GM21576 (cell line): ENCODE measurements around the gene PACS2.
A peak's percentile ranks its signal among the peaks of the same experiment; 100 is the strongest.

Source experiments
- ATAC-seq: cut with Tn5 transposase; IDR thresholded peaks from one replicate; pipeline ENCODE4 v1.9.1; 2021; ENCODE audit warnings: mild to moderate bottlenecking, moderate library complexity; ENCODE audit not compliant: unreplicated experiment

The PACS2 gene

DNA sequence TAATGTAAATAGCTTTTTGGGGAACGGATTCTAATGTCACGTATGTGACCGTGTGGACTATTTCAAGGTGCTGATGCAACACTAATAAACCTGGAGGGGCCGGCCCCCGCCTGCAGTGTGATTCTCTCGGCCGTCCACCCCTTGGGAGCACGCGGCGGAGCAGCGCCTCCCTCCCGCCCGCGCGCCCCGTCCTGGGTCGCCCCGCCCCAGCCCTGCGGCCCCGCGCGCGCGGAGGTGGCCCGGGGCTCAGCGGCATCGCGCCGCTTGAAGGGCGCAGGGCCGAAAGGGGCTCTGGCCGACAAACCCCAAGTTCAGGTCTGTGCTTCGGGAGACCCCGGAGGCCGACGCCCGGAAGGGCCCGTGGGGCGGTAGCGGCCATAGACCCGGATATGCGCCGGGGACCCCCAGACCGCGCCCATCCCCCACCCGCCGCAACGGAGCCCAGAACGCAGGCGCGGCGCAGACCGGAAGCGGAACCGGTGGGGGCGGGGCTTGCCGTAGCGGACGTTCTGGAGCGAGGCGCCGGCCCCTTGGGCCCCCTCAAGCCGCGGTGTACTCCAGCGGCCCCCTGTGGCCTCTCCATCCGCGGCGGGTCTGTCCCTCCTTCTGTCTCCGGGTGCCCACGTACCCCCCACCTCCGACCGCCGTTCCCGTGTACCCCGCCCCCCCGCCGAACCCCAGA, 83.6 kb downstream of the PACS2 start, which contains the start of gene TEX22:
TSS of gene TEX22 (plus strand) at position 495 of the 682 bp plus-strand sequence. CDS start 803 bp downstream, outside the sequence.
- peak; percentile 68 for ATAC-seq

DNA sequence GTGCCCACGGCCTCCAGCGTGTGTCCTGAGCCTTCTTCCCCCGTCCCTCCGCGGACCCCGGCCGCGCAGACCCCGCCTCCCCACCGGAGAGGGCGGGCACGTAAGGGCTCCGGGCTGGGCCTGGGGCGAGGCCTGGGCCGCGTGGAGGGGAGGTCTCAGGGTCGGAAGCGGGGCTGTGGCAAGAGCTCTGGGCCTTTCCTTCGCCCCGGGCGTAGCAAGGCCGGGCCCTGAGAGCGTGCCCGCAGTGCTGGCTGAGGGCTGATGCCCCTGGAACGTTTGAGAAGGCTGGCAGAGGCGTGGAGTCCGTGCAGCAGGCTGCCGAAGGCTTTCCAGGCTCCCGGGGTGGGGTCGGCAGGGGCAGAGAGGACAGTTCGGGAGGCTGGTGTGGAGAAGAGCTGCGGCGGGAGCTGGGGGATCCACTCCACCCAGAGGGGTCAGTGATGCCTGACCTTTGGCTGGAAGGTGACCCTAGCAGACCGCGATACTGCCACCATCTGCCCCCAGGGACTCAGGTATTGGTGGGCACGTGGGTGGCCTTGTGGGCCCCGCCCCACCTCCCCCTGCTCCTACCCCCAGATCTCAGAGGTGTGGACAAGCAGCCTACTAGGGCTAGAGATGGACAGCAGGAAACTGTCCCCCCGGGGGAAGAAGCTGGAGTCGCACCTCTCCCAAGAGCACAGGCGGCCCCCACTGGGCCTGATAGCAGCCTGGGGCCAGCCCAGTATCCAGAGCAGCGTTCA, 84.3 kb downstream of the PACS2 start:
- peak; percentile 33 for ATAC-seq

DNA sequence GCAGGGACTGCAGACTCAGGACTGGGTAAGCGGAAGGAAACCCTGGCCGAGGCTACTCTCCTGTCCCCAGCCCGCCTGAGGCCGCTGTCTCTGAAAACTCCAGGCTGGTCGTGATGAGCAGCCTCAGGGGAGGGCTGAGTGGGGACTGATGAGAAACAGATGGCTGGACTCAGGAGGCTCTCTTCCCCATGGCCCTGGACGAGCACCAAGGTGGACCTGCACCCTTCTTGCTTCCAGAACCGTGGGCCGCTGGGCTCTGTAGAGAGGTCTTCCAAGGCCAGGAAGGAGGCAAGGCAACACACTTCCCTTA, 84.9 kb downstream of the PACS2 start:
- no peak for ATAC-seq

- ATAC-seq, result no peak
Measured at GRCh38 chr14:105400016-105400415, 85.5 kb downstream of the PACS2 start.

DNA sequence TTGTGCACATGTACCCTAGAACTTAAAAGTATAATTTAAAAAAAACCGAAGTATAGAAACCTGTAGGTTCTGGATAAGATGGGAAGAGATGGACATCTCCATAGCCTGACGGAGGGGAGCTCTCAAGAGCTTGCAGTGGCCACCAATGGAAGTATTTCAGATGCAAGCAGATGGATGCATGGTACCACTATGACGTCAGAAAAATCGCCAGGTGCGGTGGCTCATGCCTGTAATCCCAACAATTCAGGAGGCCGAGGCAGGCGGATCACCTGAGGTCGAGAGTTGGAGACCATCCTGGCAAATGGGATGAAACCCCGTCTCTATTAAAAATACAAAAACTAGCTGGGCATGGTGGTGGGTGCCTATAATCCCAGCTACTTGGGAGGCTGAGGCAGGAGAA, 87.2 kb downstream of the PACS2 start:
- no peak for ATAC-seq

DNA sequence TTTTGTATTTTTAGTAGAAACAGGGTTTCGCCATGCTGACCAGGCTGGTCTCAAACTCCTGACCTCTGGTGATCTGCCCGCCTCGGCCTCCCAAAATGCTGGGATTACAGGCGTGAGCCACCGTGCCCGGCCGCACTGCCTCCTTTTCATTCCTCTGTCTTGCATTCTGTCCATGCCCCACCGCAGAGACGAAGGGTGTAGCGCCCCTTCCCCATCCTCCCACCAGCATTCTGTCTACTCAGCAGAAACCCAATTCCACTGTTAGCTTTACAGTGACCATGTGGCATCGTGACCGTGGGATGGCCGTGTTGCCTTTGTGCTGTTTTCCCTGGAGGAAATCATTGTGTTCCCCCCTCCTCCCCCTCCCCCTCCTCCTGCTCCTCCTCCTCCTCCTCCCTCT, 94.0 kb downstream of the PACS2 start:
- no peak for ATAC-seq

- no peak for ATAC-seq
Measured at GRCh38 chr14:105409364-105409763, 94.8 kb downstream of the PACS2 start.

- no peak for ATAC-seq
Measured at GRCh38 chr14:105410642-105411016, 96.1 kb downstream of the PACS2 start.

GRCh38 chr14:105411017-105411941, 96.7 kb downstream of the PACS2 start:
- no peak for ATAC-seq

GRCh38 chr14:105411985-105412770, 97.6 kb downstream of the PACS2 start:
- no peak for ATAC-seq

- ATAC-seq, result no peak
Measured at GRCh38 chr14:105412771-105413543, 98.4 kb downstream of the PACS2 start.

DNA sequence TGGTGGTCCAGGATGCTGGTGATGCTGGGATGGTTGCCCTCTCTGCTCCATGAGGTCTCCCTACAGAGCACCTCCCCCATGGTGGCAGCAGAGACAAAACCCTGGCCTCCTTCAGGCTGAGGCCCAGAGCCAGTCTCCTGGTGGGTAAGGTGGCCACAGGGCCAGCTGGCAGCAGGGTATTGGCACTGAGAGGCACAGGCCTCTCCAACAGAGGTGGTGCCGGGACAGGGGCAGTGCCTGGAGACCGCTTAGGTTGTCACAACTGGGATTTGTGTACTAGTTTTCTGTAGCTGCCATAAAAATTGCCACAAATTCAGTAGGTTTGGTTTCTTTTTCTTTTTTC, 99.0 kb downstream of the PACS2 start:
- ATAC-seq, result no peak

DNA sequence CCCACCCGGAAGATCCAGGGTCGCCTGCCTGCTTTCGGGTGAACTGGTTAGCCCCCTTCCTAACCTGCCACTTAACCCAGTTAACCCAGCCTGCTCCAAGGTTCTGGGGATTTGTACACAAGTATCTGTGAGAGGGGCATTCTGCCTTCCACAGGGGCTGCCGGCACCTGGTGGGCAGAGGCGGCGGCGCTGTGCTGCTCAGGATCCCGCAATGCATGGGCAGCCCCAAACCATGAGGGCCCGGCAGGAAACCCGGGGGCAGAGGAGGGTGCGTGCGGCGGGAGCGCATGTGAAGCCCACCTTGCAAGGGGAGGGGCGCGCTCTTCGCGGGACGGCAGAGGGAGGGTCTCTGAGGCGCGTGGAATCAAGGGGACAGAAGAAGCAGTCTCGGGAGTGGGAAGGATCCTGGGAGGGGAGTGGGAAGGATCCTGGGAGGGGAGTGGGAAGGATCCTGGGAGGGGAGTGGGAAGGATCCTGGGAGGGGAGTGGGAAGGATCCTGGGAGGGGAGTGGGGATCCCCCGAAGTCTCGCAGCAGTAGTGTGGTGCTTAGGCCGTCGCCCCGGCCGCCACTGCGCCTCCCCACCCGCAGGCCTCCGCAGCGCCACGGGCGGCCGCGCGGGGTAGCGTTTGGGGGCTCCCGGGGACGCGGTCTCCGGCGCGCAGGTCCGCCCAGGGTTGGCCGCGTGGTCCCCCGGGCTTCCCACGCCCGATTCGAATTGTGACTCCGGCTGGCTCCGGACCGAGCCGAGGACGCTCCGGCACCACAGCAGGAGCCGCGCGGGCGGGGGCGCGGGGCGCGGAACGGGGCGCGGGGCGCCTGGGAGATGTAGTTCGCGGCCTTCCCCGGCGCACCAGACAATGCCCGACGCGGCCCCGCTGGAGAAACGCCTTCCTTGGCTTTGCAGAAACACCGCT, 100.2 kb downstream of the PACS2 start:
- peak; percentile 48 for ATAC-seq

DNA sequence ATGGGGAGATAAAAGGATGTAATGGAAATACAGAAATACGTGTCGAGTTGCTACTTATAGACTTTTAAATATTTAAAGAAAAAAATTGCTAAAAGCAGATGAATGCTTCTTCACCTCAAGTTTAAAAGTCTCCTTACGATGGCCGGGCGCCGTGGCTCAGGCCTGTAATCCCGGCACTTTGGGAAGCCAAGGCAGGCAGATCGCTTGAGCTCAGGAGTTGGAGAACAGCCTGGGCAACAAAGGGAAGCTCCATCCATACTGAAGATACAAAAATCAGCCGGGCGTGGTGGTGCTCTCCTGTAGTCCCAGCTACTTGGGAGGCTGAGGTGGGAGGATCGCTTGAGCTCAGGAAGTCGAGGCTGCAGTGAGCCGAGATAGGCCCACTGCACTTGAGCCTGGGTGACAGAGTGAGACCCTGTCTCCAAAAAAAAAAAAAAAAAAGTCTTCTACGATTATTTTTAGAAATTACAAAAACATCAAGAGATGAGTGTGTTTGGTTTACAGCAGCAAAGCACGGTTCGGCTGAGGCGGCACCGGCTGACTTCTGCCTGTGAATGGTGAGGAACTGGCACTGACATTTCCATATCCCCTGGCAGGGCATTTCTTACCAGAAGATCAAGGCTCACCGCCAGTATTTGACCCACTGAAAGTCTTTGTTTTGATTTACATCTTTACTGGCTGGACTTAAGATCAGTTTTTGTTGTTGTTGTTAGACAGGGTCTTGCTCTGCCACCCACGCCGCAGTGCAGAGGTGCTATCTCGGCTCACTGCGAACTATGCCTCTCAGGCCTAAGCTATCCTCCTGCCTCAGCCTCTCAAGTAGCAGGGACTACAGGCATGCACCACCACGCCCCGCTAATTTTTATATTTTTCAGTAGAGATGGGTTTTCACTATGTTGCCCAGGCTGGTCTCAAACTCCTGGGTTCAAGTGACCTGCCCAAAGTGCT, 101.2 kb downstream of the PACS2 start:
- ATAC-seq, result no peak

GRCh38 chr14:105416671-105417070, 102.1 kb downstream of the PACS2 start:
- ATAC-seq, result no peak

GRCh38 chr14:105417690-105418121, 103.2 kb downstream of the PACS2 start:
- ATAC-seq, result no peak

DNA sequence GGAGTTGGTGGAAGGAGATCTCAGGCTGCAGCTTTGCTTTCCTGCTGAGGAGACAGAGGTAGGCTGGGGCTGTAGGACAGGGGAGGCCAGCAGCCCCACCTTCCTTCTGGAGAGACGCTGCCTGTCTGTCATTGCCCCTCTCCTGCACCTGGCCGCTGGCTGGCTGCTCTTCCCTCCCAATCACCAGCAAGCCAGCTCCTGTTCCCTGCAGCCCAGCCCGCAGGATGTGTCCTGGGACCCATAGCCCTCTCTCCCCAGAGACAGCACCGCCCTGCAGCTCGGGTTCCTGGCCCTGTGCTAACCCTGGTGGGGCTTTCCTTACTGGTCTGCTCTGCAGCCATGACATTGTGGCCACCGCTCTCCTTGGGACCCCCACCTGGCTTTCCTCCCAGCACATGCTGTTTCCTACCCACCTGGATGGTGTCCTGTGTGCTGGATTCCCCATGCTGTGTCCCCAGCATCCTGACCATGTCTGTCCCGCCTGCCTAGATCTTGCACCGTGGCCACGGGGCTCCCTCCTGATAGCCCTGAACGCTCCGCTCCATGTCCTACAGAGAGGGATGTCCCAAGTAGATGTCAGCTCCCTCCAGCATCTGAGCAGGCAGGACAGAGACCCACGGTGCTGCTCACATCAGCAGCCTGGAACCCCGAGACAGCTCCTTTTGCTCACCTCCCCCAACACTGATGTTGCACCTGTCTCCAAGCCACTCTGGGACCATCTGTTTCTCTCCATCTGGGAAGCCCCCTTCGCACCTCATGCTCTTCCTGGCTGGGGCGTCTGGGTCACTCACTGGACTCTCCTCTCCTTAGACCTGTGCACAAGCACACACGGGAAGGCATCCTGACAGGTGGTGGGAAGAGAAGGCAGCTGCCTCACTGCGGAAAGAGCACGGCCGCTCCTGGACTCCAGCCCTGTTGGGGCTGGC, 104.0 kb downstream of the PACS2 start:
- no peak for ATAC-seq
